PC-9 (cell line): ENCODE results near the gene SI. TPM values are rescaled to one million over a fixed set of nuclear protein-coding genes. Genes with fewer than 3 reads are reported as not detected.
"Not testable (repeated sequence)": the region's sequence is repeated elsewhere in the genome, so short reads cannot be mapped to it uniquely, and the experiment has no call there.

Source experiments
- BruUV-seq: library from RNA; stranded (reverse); fragments of 400-500 nt; replicated peaks from 2 replicates; lab custom pipeline; 2021; lab: Mats Ljungman, UMichigan
- CTCF ChIA-PET: fragments of 300-600 bp; sonication (Branson Sonifier 250); formaldehyde crosslinking; loops from one replicate; lab custom pipeline; 2022; ENCODE audit warnings: antibody characterized with exemption; lab: Charles Lee
- POLR2A ChIA-PET: fragments of 300-600 bp; sonication (Branson Sonifier 250); formaldehyde crosslinking; loops from one replicate; lab custom pipeline; 2022; ENCODE audit warnings: antibody characterized with exemption; ENCODE audit not compliant: unreplicated experiment; lab: Charles Lee
- DNase-seq, 2 experiments: peaks; one replicate each; pipeline versions ENCODE4 v3.0.0 to v3.0.0-alpha.2; 2015 to 2022; ENCODE audit warnings: mixed read lengths in 1 of 2
- H2AFZ ChIP-seq: fragments of 200-600 bp; sonication (generic); 2 replicates; pipeline ENCODE4 v1.8.1; 2017; ENCODE audit warnings: antibody characterized with exemption
- H3F3A ChIP-seq: fragments of 200-600 bp; sonication (generic); 2 replicates; pipeline ENCODE4 v1.8.1; 2017; ENCODE audit warnings: antibody characterized with exemption, mild to moderate bottlenecking, low read depth; ENCODE audit not compliant: insufficient read depth
- H3K27ac ChIP-seq: fragments of 200-600 bp; sonication (generic); 2 replicates; pipeline ENCODE4 v1.6.1; 2016; ENCODE audit warnings: mixed run types
- H3K27me3 ChIP-seq: fragments of 200-600 bp; sonication (generic); 2 replicates; pipeline ENCODE4 v1.6.1; 2016; ENCODE audit warnings: low read depth, mixed run types; ENCODE audit not compliant: insufficient read depth
- H3K36me3 ChIP-seq: fragments of 200-600 bp; sonication (generic); 2 replicates; pipeline ENCODE4 v1.6.1; 2016; ENCODE audit warnings: low read depth, mixed run types
- H3K4me1 ChIP-seq: fragments of 200-600 bp; sonication (generic); replicated peaks from 2 replicates; pipeline ENCODE4 v1.6.1; 2016; ENCODE audit warnings: mixed run types; ENCODE audit not compliant: insufficient read depth
- H3K4me2 ChIP-seq: fragments of 200-600 bp; sonication (generic); 2 replicates; pipeline ENCODE4 v1.6.1; 2017; ENCODE audit warnings: mixed run types
- H3K4me3 ChIP-seq: fragments of 200-600 bp; sonication (generic); 2 replicates; pipeline ENCODE4 v1.6.1; 2016; ENCODE audit warnings: mixed run types
- H3K79me2 ChIP-seq: fragments of 200-600 bp; sonication (generic); 2 replicates; pipeline ENCODE4 v1.6.1; 2017; ENCODE audit warnings: low read depth, mixed run types
- H3K9me2 ChIP-seq: fragments of 200-600 bp; sonication (generic); 2 replicates; pipeline ENCODE4 v1.8.1; 2017; ENCODE audit warnings: mild to moderate bottlenecking; ENCODE audit not compliant: insufficient read depth
- H3K9me3 ChIP-seq: fragments of 200-600 bp; sonication (generic); 2 replicates; pipeline ENCODE4 v1.8.1; 2016; ENCODE audit warnings: low read depth; ENCODE audit not compliant: insufficient read depth
- H4K20me1 ChIP-seq: fragments of 200-600 bp; sonication (generic); 2 replicates; pipeline ENCODE4 v1.8.1; 2017; ENCODE audit not compliant: insufficient read depth
- EZH2 ChIP-seq: fragments of 200-600 bp; sonication (generic); IDR thresholded peaks from 2 replicates; pipeline ENCODE4 v1.8.0; 2017; ENCODE audit warnings: antibody characterized with exemption, low read depth
- intact Hi-C: fragments of 100-400 bp; cut with micrococcal nuclease; formaldehyde crosslinking; loops from one replicate; pipeline ENCODE4 v1.10.0; 2022; ENCODE audit not compliant: unreplicated experiment
- total RNA-seq: library from RNA; stranded (reverse); gene quantifications from 2 replicates; pipeline ENCODE4 v1.2.3, GENCODE V29; 2021
- TF ChIP-seq, protein P1 (sequence below): fragments of 200-600 bp; sonication (generic); conservative IDR thresholded peaks from 2 replicates; pipeline ENCODE4 v1.6.1; 2017; ENCODE audit warnings: mixed run types, antibody characterized with exemption, mild to moderate bottlenecking, moderate library complexity

SI gene
- total RNA-seq, 1 experiment from 2014 or later, result not detected

DNA sequence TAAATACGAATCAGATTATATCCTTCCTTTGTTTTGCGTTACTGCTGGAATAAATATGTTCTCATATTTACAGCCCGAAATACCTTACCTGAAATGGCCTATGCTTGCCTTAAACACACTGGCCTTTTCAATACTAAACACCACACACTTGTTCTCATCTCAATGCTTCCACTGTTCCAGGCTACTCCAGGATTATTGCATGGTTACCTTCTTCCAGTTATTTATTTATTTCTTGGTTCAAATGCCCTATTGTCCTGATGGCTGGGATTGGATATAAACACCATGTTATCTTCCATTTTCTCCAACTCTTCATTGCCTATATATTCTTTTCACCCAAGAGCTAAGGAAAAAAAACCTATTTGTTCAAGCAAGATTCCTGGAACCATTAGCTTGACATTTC is 125.3 kb downstream of the SI start:
- no peak for TF ChIP-seq EZH2
- TF ChIP-seq, protein P1, sequence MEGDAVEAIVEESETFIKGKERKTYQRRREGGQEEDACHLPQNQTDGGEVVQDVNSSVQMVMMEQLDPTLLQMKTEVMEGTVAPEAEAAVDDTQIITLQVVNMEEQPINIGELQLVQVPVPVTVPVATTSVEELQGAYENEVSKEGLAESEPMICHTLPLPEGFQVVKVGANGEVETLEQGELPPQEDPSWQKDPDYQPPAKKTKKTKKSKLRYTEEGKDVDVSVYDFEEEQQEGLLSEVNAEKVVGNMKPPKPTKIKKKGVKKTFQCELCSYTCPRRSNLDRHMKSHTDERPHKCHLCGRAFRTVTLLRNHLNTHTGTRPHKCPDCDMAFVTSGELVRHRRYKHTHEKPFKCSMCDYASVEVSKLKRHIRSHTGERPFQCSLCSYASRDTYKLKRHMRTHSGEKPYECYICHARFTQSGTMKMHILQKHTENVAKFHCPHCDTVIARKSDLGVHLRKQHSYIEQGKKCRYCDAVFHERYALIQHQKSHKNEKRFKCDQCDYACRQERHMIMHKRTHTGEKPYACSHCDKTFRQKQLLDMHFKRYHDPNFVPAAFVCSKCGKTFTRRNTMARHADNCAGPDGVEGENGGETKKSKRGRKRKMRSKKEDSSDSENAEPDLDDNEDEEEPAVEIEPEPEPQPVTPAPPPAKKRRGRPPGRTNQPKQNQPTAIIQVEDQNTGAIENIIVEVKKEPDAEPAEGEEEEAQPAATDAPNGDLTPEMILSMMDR, result no peak
- POLR2A ChIA-PET, result no interaction called here
- intact Hi-C loops, result no loop called here
- H3F3A ChIP-seq, result no peaks in the 10 kb centered on the region
- no peaks in the 10 kb centered on the region; the same call in 1 of the 2 replicates for H3K9me3 ChIP-seq
- no peak overlapping the region for H3K4me2 ChIP-seq
- no peak overlapping the region for H3K27ac ChIP-seq
- no TSS peak for BruUV-seq
- no peak overlapping the region for H3K4me3 ChIP-seq
- CTCF ChIA-PET, result no interaction called here
- H2AFZ ChIP-seq, result no peak overlapping the region
- H3K36me3 ChIP-seq, result no peaks in the 10 kb centered on the region
- H3K27me3 ChIP-seq, result no peaks in the 10 kb centered on the region
- DNase-seq, result no peak
- H3K79me2 ChIP-seq, result no peaks in the 10 kb centered on the region
- H3K4me1 ChIP-seq, result no peaks in the 10 kb centered on the region
- no peaks in the 10 kb centered on the region for H4K20me1 ChIP-seq
- H3K9me2 ChIP-seq, result 0 out of 2 replicates have a peak, but pooled peaks cover 3% of the 10 kb centered on the region

DNA sequence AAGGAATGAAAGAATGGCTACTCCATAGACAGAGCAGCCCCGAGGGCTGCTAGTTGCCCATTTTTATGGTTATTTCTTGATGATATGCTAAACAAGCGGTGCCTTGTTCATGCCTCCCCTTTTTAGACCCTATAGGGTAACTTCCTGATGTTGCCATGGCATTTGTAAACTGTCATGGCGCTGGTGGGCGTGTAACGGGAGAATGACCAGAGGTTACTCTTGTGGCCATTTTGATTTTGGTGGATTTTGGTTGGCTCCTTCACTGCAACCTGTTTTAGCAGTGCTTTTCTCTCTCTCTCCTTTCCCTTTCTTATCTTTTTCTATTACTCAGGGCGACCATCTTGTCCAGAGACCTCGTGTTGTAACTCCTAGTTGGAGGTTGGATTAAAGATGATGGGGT is 126.9 kb downstream of the SI start:
- H3F3A ChIP-seq, POLR2A ChIA-PET, H3K79me2 ChIP-seq, H3K4me1 ChIP-seq, H3K27me3 ChIP-seq, DNase-seq, H3K9me3 ChIP-seq, H3K36me3 ChIP-seq, H3K4me3 ChIP-seq, intact Hi-C loops, CTCF ChIA-PET, H3K27ac ChIP-seq, H3K9me2 ChIP-seq, BruUV-seq, H4K20me1 ChIP-seq: not testable (repeated sequence)
- Histone ChIP-seq H2AFZ (peak overlapping the region; percentile 69), H3K4me2 (peak overlapping the region; percentile 48; the same call in 1 of the 2 replicates)

DNA sequence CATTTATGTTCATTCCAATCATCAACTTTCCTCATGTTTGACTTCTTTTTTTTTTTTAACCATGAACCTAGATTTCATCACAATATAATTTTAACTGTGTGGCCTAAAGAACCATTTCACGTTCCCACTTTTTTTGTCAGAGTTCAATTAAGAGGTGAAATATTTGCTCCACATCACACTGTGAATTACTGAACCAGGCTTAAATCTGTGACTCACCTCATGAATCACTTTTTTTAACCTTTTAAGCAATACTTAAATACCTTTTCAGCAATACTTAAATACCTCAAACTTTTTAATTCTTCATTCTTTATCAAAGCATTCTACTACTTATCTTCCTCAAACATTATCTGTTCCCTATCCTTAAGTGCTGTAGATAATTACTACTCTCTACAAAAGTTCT is 137.6 kb downstream of the SI start:
- DNase-seq, result peak in 1 of 2 experiments; percentile 53
- no peaks in the 10 kb centered on the region; the same call in 1 of the 2 replicates for H3K9me2 ChIP-seq
- no peak overlapping the region for H3K4me3 ChIP-seq
- TF ChIP-seq, protein P1, result no peak
- no peak for TF ChIP-seq EZH2
- H2AFZ ChIP-seq, result no peak overlapping the region
- POLR2A ChIA-PET, result no interaction called here
- BruUV-seq, result no TSS peak
- no peaks in the 10 kb centered on the region for H3K27me3 ChIP-seq
- H3K9me3 ChIP-seq, result 0 out of 2 replicates have a peak, but pooled peaks cover 4% of the 10 kb centered on the region
- H3K4me2 ChIP-seq, result no peak overlapping the region
- no peak overlapping the region for H3K27ac ChIP-seq
- CTCF ChIA-PET, result no interaction called here
- H3K4me1 ChIP-seq, result no peaks in the 10 kb centered on the region; the same call in 1 of the 2 replicates
- intact Hi-C loops, result no loop called here
- H3K79me2 ChIP-seq, result no peaks in the 10 kb centered on the region
- H3K36me3 ChIP-seq, result no peaks in the 10 kb centered on the region
- no peaks in the 10 kb centered on the region for H4K20me1 ChIP-seq
- H3F3A ChIP-seq, result no peaks in the 10 kb centered on the region

DNA sequence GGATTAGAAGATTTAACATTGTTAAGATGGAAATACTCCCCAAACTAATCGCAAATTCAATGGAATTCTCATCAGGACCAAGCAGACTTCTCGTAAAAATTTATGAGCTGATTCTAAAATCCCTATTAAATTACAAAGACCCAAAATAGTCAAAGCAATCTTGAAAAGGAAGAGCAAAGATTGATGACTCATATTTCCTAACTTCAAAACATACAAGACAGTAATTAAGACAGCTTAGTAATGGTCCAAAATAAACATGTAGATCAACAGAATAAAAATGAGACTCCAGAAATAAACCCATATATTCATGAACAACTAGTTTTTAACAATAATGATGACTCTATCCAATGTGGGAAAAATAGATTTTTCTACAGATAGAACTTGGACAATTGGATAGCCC is 148.7 kb downstream of the SI start:
- ChIA-PET POLR2A (no interaction called here), CTCF (no interaction called here)
- DNase-seq, result no peak
- Histone ChIP-seq H3K4me2 (no peak overlapping the region), H3K9me2 (no peaks in the 10 kb centered on the region), H4K20me1 (no peaks in the 10 kb centered on the region), H2AFZ (no peak overlapping the region), H3K27ac (no peak overlapping the region), H3K9me3 (no peaks in the 10 kb centered on the region), H3K4me1 (no peaks in the 10 kb centered on the region), H3K4me3 (no peak overlapping the region), H3K79me2 (no peaks in the 10 kb centered on the region), H3K27me3 (no peaks in the 10 kb centered on the region), H3K36me3 (no peaks in the 10 kb centered on the region), H3F3A (no peaks in the 10 kb centered on the region)
- no TSS peak for BruUV-seq
- no peak for TF ChIP-seq EZH2
- TF ChIP-seq, protein P1, result no peak
- intact Hi-C loops, result no loop called here
